GM12891 (cell line): Measurements from ENCODE around the gene AKR1C4.

Experiments used
- POLR2AphosphoS5 ChIP-seq: IDR thresholded peaks from 2 replicates; pipeline ENCODE4 v1.6.1; 2011; ENCODE audit warnings: low read depth, low read length, control low read depth
- SPI1 ChIP-seq: IDR thresholded peaks from 2 replicates; pipeline ENCODE4 v1.6.1; 2011; ENCODE audit warnings: low read depth, low read length, control low read depth

GRCh38 chr10:5260828-5261227 lies 64.2 kb downstream of the AKR1C4 start:
- no peak for TF ChIP-seq SPI1
- no peak for TF ChIP-seq POLR2AphosphoS5
